GM23338 (cell line): ENCODE measurements around the gene OBSL1. TPM values are rescaled to one million over a fixed set of nuclear protein-coding genes. Genes with fewer than 3 reads are reported as not detected.

ENCODE experiments used
- ATAC-seq: fragments of 200-7000 bp; cut with Tn5 transposase; 3 replicates; pipeline ENCODE4 v1.9.1; 2020
- DNase-seq: peaks from one replicate; pipeline ENCODE4 v3.0.0-alpha.2; 2015; ENCODE audit warnings: low spot score
- H2AFZ ChIP-seq: fragments of 200-600 bp; sonication (generic); 2 replicates; pipeline ENCODE4 v1.8.0; 2016; ENCODE audit warnings: antibody characterized with exemption, mild to moderate bottlenecking, moderate library complexity
- H3F3A ChIP-seq: fragments of 200-600 bp; sonication (generic); replicated peaks from 2 replicates; pipeline ENCODE4 v1.8.0; 2017; ENCODE audit warnings: antibody characterized with exemption, mixed run types, low read depth
- H3K27ac ChIP-seq: fragments of 200-600 bp; sonication (generic); 2 replicates; pipeline ENCODE4 v1.6.1; 2016; ENCODE audit warnings: low read depth
- H3K27me3 ChIP-seq: fragments of 200-600 bp; sonication (generic); 2 replicates; pipeline ENCODE4 v1.8.0; 2016; ENCODE audit warnings: mild to moderate bottlenecking, mixed run types, moderate library complexity; ENCODE audit not compliant: insufficient read depth
- H3K36me3 ChIP-seq: fragments of 200-600 bp; sonication (generic); 2 replicates; pipeline ENCODE4 v1.8.0; 2016; ENCODE audit warnings: mild to moderate bottlenecking; ENCODE audit not compliant: insufficient read depth
- H3K4me1 ChIP-seq: fragments of 200-600 bp; sonication (generic); 2 replicates; pipeline ENCODE4 v1.8.0; 2016; ENCODE audit warnings: mild to moderate bottlenecking, moderate library complexity; ENCODE audit not compliant: insufficient read depth
- H3K4me2 ChIP-seq: fragments of 200-600 bp; sonication (generic); 2 replicates; pipeline ENCODE4 v1.7.1; 2017; ENCODE audit warnings: mixed run types
- H3K4me3 ChIP-seq: fragments of 200-600 bp; sonication (generic); 2 replicates; pipeline ENCODE4 v1.6.1; 2016; ENCODE audit warnings: mixed run types
- H3K79me2 ChIP-seq: fragments of 200-600 bp; sonication (generic); replicated peaks from 2 replicates; pipeline ENCODE4 v1.8.0; 2017; ENCODE audit warnings: mild to moderate bottlenecking; ENCODE audit not compliant: insufficient read depth
- H3K9me2 ChIP-seq: fragments of 200-600 bp; sonication (generic); 2 replicates; pipeline ENCODE4 v1.8.0; 2017; ENCODE audit not compliant: insufficient read depth
- H4K20me1 ChIP-seq: fragments of 200-600 bp; sonication (generic); replicated peaks from 2 replicates; pipeline ENCODE4 v1.8.0; 2017; ENCODE audit warnings: mild to moderate bottlenecking; ENCODE audit not compliant: insufficient read depth
- H3K27ac Mint-ChIP-seq: 2 replicates; pipeline ENCODE4 v1.8.0; 2020; ENCODE audit warnings: inconsistent platforms, mild to moderate bottlenecking, moderate library complexity, mixed read lengths
- H3K27me3 Mint-ChIP-seq: 3 replicates; pipeline ENCODE4 v1.8.0; 2022; ENCODE audit warnings: low read depth, mild to moderate bottlenecking, moderate library complexity, mixed read lengths, inconsistent platforms; ENCODE audit not compliant: insufficient read depth, poor library complexity
- H3K36me3 Mint-ChIP-seq: 3 replicates; pipeline ENCODE4 v1.8.0; 2021; ENCODE audit warnings: low read depth, mild to moderate bottlenecking, inconsistent platforms, moderate library complexity, mixed read lengths
- H3K4me1 Mint-ChIP-seq: 3 replicates; pipeline ENCODE4 v1.8.0; 2020; ENCODE audit warnings: mild to moderate bottlenecking, inconsistent platforms, mixed read lengths
- H3K4me3 Mint-ChIP-seq: 3 replicates; pipeline ENCODE4 v1.8.0; 2021; ENCODE audit warnings: moderate library complexity, mild to moderate bottlenecking, inconsistent platforms, mixed read lengths
- H3K9me3 Mint-ChIP-seq: 3 replicates; pipeline ENCODE4 v1.8.0; 2020; ENCODE audit warnings: moderate library complexity, mild to moderate bottlenecking, inconsistent platforms, mixed read lengths
- CTCF ChIP-seq, 2 experiments: fragments of 200-600 bp in 1 of 2; sonication (generic) in 1 of 2; conservative IDR thresholded peaks; 2 replicates each; pipeline versions ENCODE4 v1.5.1 to v1.6.1; 2016 to 2017; ENCODE audit warnings: antibody characterized with exemption in 2 of 2, low read depth in 2 of 2, mild to moderate bottlenecking in 2 of 2, moderate library complexity in 1 of 2
- STAT1 ChIP-seq: IDR thresholded peaks from one replicate; pipeline ENCODE4 v1.6.1; 2016; ENCODE audit warnings: antibody characterized with exemption; ENCODE audit not compliant: unreplicated experiment
- polyA plus RNA-seq: library from polyadenylated mRNA; unstranded; fragments of >200 nt; fragmentation: Nextera tagmentation; extraction: Ambion mirVana; gene quantifications from 2 replicates; pipeline ENCODE4 v1.2.1, GENCODE V29; 2016
- total RNA-seq: library from RNA; depleted of rRNA; stranded (reverse); fragments of >200 nt; shearing (Covaris generic); gene quantifications from 2 replicates; pipeline ENCODE4 v1.2.3, GENCODE V29; 2014
- TF ChIP-seq, protein P1 (sequence below): fragments of 250-450 bp; sonication (Bioruptor Pico); IDR thresholded peaks from 2 replicates; pipeline ENCODE4 v1.5.0; 2020; ENCODE audit warnings: mild to moderate bottlenecking, moderate library complexity

The OBSL1 gene
- total and polyA plus RNA-seq, 2 experiments from 2014 or later, result 94.9 to 207 TPM

- TF ChIP-seq, protein P1, sequence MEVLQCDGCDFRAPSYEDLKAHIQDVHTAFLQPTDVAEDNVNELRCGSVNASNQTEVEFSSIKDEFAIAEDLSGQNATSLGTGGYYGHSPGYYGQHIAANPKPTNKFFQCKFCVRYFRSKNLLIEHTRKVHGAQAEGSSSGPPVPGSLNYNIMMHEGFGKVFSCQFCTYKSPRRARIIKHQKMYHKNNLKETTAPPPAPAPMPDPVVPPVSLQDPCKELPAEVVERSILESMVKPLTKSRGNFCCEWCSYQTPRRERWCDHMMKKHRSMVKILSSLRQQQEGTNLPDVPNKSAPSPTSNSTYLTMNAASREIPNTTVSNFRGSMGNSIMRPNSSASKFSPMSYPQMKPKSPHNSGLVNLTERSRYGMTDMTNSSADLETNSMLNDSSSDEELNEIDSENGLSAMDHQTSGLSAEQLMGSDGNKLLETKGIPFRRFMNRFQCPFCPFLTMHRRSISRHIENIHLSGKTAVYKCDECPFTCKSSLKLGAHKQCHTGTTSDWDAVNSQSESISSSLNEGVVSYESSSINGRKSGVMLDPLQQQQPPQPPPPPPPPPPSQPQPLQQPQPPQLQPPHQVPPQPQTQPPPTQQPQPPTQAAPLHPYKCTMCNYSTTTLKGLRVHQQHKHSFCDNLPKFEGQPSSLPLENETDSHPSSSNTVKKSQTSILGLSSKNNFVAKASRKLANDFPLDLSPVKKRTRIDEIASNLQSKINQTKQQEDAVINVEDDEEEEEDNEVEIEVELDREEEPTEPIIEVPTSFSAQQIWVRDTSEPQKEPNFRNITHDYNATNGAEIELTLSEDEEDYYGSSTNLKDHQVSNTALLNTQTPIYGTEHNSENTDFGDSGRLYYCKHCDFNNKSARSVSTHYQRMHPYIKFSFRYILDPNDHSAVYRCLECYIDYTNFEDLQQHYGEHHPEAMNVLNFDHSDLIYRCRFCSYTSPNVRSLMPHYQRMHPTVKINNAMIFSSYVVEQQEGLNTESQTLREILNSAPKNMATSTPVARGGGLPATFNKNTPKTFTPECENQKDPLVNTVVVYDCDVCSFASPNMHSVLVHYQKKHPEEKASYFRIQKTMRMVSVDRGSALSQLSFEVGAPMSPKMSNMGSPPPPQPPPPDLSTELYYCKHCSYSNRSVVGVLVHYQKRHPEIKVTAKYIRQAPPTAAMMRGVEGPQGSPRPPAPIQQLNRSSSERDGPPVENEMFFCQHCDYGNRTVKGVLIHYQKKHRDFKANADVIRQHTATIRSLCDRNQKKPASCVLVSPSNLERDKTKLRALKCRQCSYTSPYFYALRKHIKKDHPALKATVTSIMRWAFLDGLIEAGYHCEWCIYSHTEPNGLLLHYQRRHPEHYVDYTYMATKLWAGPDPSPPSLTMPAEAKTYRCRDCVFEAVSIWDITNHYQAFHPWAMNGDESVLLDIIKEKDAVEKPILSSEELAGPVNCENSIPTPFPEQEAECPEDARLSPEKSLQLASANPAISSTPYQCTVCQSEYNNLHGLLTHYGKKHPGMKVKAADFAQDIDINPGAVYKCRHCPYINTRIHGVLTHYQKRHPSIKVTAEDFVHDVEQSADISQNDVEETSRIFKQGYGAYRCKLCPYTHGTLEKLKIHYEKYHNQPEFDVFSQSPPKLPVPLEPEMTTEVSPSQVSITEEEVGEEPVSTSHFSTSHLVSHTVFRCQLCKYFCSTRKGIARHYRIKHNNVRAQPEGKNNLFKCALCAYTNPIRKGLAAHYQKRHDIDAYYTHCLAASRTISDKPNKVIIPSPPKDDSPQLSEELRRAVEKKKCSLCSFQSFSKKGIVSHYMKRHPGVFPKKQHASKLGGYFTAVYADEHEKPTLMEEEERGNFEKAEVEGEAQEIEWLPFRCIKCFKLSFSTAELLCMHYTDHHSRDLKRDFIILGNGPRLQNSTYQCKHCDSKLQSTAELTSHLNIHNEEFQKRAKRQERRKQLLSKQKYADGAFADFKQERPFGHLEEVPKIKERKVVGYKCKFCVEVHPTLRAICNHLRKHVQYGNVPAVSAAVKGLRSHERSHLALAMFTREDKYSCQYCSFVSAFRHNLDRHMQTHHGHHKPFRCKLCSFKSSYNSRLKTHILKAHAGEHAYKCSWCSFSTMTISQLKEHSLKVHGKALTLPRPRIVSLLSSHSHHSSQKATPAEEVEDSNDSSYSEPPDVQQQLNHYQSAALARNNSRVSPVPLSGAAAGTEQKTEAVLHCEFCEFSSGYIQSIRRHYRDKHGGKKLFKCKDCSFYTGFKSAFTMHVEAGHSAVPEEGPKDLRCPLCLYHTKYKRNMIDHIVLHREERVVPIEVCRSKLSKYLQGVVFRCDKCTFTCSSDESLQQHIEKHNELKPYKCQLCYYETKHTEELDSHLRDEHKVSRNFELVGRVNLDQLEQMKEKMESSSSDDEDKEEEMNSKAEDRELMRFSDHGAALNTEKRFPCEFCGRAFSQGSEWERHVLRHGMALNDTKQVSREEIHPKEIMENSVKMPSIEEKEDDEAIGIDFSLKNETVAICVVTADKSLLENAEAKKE (CRISPR knock-in tag), result no peak
- no peak for TF ChIP-seq STAT1
Measured at GRCh38 chr2:219560893-219561178, 10.5 kb downstream of the OBSL1 start (continued).

DNA sequence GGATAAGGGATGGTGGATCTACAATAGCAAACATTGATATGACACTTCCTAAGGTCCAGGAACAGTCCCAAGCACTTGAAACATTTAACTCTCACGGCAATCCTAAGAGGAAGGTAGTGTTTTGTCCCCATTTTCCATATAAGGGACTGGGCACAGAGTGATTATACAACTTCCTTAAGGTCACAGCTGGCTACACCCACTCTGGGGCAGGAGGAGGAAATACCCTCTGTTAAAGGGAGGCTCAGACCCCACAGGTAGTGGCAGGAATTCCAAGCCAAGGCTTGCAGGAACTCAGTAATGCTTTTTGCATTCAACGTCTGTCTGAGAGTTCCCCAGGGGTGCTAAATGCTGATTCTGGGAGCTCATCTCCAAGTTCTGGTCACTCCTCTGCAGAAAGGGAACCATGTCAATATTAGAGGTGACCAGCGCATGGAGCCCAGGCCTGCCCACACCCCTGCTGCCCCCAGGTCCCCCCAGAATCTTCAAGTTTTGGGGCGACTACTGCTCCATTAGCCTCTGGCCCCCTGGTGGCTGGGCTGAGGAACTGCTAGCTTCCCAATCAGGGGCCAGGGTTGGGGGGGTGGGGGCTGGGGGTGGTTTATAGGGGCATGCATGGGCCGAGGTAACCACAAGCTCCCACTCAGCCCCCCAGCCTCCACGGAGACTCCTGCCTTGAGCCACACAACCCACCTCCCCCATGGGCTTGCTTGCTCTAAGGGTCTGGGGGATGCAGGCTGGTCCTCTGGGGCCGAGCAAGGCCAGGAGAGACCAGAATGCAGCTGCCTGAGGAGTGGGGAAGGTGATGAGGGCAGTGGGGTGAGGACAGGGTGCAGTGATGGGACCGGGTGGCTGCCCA, 11.1 kb downstream of the OBSL1 start:
- peak; percentile 23 for ATAC-seq
- Mint-ChIP-seq H3K9me3 (no peaks in the 10 kb centered on the region; the same call in 2 of the 3 replicates), H3K4me3 (peak overlapping the region; percentile 14; the same call in 1 of the 3 replicates), H3K36me3 (peaks cover 39% of the 10 kb centered on the region), H3K27me3 (peaks cover 26% of the 10 kb centered on the region), H3K4me1 (peaks cover 57% of the 10 kb centered on the region), H3K27ac (peak overlapping the region; percentile 85)
- H4K20me1 ChIP-seq, result no peaks in the 10 kb centered on the region
- H3K36me3 ChIP-seq, result peaks cover 8% of the 10 kb centered on the region; the same call in 1 of the 2 replicates
- no peak for DNase-seq
- H3F3A ChIP-seq, result peaks cover 29% of the 10 kb centered on the region
- peak overlapping the region; percentile 74 for H3K4me2 ChIP-seq
- TF ChIP-seq STAT1 (no peak), CTCF (conservative IDR thresholded peaks at IDR 0.05; ENCODE audit: low read depth in 2 of 2) (peak; percentile 65 to 79)
- H3K27ac ChIP-seq, result peak overlapping the region; percentile 93
- H3K4me1 ChIP-seq, result peaks cover 52% of the 10 kb centered on the region
- peaks cover under 1% of the 10 kb centered on the region; the same call in 1 of the 2 replicates for H3K27me3 ChIP-seq
- no peaks in the 10 kb centered on the region for H3K9me2 ChIP-seq
- H3K4me3 ChIP-seq, result peak overlapping the region; percentile 20; the same call in 1 of the 2 replicates
- no peak overlapping the region for H2AFZ ChIP-seq
- peaks cover 10% of the 10 kb centered on the region; the same call in 1 of the 2 replicates for H3K79me2 ChIP-seq
